C4-2B (cell line): ENCODE results near the gene MYO1G.

Experiments used
- CTCF ChIP-seq: fragments of 450-650 bp; conservative IDR thresholded peaks from 2 replicates; pipeline ENCODE4 v1.5.1; 2017; ENCODE audit warnings: mild to moderate bottlenecking
- ZFX ChIP-seq: fragments of 450-650 bp; IDR thresholded peaks from 2 replicates; pipeline ENCODE4 v1.6.1; 2017

GRCh38 chr7:44936322-44936721, 42.5 kb downstream of the MYO1G start:
- TF ChIP-seq CTCF, result no peak
- no peak for TF ChIP-seq ZFX
